GM15510 (cell line): ENCODE measurements around the gene ARHGEF7.

Experiments
- POLR2A ChIP-seq: IDR thresholded peaks from 3 replicates; pipeline ENCODE4 v1.6.1; 2011; ENCODE audit warnings: borderline replicate concordance; ENCODE audit not compliant: insufficient read length; ENCODE audit errors: extremely low read depth

Gene ARHGEF7

GRCh38 chr13:111171629-111172028 lies 56.5 kb downstream of the ARHGEF7 start:
- TF ChIP-seq POLR2A: no peak

GRCh38 chr13:111174377-111175114 lies 59.4 kb downstream of the ARHGEF7 start:
- TF ChIP-seq POLR2A: no peak

GRCh38 chr13:111175372-111175771 lies 60.3 kb downstream of the ARHGEF7 start:
- no peak for TF ChIP-seq POLR2A

- no peak for TF ChIP-seq POLR2A
These were observed 60.8 kb downstream of the ARHGEF7 start for GRCh38 chr13:111175935-111176334.

- no peak for TF ChIP-seq POLR2A
These were observed 61.3 kb downstream of the ARHGEF7 start for GRCh38 chr13:111176421-111176820.

- TF ChIP-seq POLR2A: no peak
These were observed 62.1 kb downstream of the ARHGEF7 start for GRCh38 chr13:111177081-111177711.

GRCh38 chr13:111177921-111178320 lies 62.8 kb downstream of the ARHGEF7 start:
- no peak for TF ChIP-seq POLR2A

- TF ChIP-seq POLR2A: no peak
These were observed 63.3 kb downstream of the ARHGEF7 start for GRCh38 chr13:111178402-111178801.

- TF ChIP-seq POLR2A: no peak
These were observed 65.0 kb downstream of the ARHGEF7 start for GRCh38 chr13:111179908-111180760.

- TF ChIP-seq POLR2A: no peak
These were observed 66.9 kb downstream of the ARHGEF7 start for GRCh38 chr13:111181977-111182376.

GRCh38 chr13:111183087-111183645 lies 68.1 kb downstream of the ARHGEF7 start:
- no peak for TF ChIP-seq POLR2A

- no peak for TF ChIP-seq POLR2A
These were observed 68.8 kb downstream of the ARHGEF7 start for GRCh38 chr13:111183959-111184358.

- TF ChIP-seq POLR2A: no peak
These were observed 69.6 kb downstream of the ARHGEF7 start for GRCh38 chr13:111184458-111185401.
